HCT116 (cell line): Measurements from ENCODE around the gene PPP2R5B. TPM values are rescaled to one million over a fixed set of nuclear protein-coding genes. Genes with fewer than 3 reads are reported as not detected.

Experiments
- ATAC-seq: fragments of 200-7000 bp; cut with Tn5 transposase; 2 replicates; pipeline ENCODE4 v1.9.1; 2020; ENCODE audit warnings: mild to moderate bottlenecking, moderate library complexity
- BruUV-seq: library from RNA; stranded (reverse); fragments of 400-500 nt; replicated peaks from 2 replicates; lab custom pipeline; 2021; lab: Mats Ljungman, UMichigan
- CTCF ChIA-PET: fragments of 300-600 bp; sonication (Branson Sonifier 250); formaldehyde crosslinking; loops from one replicate; lab custom pipeline; 2021; ENCODE audit warnings: antibody characterized with exemption; lab: Charles Lee
- POLR2A ChIA-PET: fragments of 300-600, 350-600 bp; sonication (Branson Sonifier 250); formaldehyde crosslinking; loops from one replicate; lab custom pipeline; 2021; ENCODE audit warnings: antibody characterized with exemption; lab: Charles Lee
- RAD21 ChIA-PET, 2 experiments: fragments of 300-600 bp; sonication (Branson Sonifier 250); formaldehyde crosslinking; loops; one replicate each; lab custom pipeline; 2023; ENCODE audit warnings: low total read pairs in 2 of 2; ENCODE audit not compliant: uncharacterized antibody in 2 of 2, unreplicated experiment in 2 of 2, low non-redundant PET in 1 of 2; lab: Charles Lee
- DNase-seq: peaks from one replicate; pipeline ENCODE4 v3.0.0-alpha.2; 2010; ENCODE audit warnings: low read depth, low spot score
- H2AFZ ChIP-seq: fragments of 200-600 bp; shearing (Covaris generic), sonication (generic); 2 replicates; pipeline ENCODE4 v1.6.1; 2017; ENCODE audit warnings: low read depth, mixed run types, mixed read lengths, antibody characterized with exemption, low read length; ENCODE audit not compliant: poor library complexity, severe bottlenecking
- H3K27ac ChIP-seq: 2 replicates; pipeline ENCODE4 v1.5.1; 2012; ENCODE audit warnings: low read depth, low read length
- H3K27me3 ChIP-seq: fragments of 200-600 bp; sonication (generic); 2 replicates; pipeline ENCODE4 v1.6.1; 2016; ENCODE audit warnings: mixed run types, low read length, mixed read lengths; ENCODE audit not compliant: insufficient read depth
- H3K36me3 ChIP-seq, 2 experiments: fragments of 200-500 bp in 1 of 2; fragments of 200-600 bp in 1 of 2; sonication (Bioruptor generic) in 1 of 2; sonication (generic) in 1 of 2; 2 replicates each; pipeline versions ENCODE4 v1.5.1 to v1.6.1; 2014 to 2016; ENCODE audit warnings: low read length in 2 of 2, inconsistent platforms in 1 of 2, mixed read lengths in 1 of 2, mixed run types in 1 of 2; ENCODE audit not compliant: insufficient read depth in 2 of 2, control insufficient read depth in 1 of 2
- H3K4me1 ChIP-seq, 2 experiments: fragments of 200-600 bp in 1 of 2; sonication (generic) in 1 of 2; 2 replicates each; pipeline versions ENCODE4 v1.5.1 to v1.6.1; 2012 to 2017; ENCODE audit warnings: low read length in 2 of 2, inconsistent platforms in 1 of 2, mild to moderate bottlenecking in 1 of 2, mixed read lengths in 1 of 2, mixed run types in 1 of 2, moderate library complexity in 1 of 2; ENCODE audit not compliant: insufficient read depth in 2 of 2, control insufficient read depth in 1 of 2
- H3K4me2 ChIP-seq: fragments of 200-600 bp; sonication (generic); 2 replicates; pipeline ENCODE4 v1.6.1; 2017; ENCODE audit warnings: mixed run types, low read length, mixed read lengths
- H3K4me3 ChIP-seq, 2 experiments: fragments of 200-600 bp in 1 of 2; sonication (generic) in 1 of 2; replicated peaks in 1 of 2; 2 replicates each; pipeline ENCODE4 v1.5.1; 2011 to 2016; ENCODE audit warnings: low read length in 2 of 2, control low read depth in 1 of 2, low read depth in 1 of 2, mild to moderate bottlenecking in 1 of 2, mixed read lengths in 1 of 2, mixed run types in 1 of 2
- H3K79me2 ChIP-seq: fragments of 200-600 bp; sonication (generic); 2 replicates; pipeline ENCODE4 v1.6.1; 2017; ENCODE audit warnings: mild to moderate bottlenecking, mixed run types, low read length, moderate library complexity, mixed read lengths; ENCODE audit not compliant: insufficient read depth
- H3K9ac ChIP-seq: fragments of 200-600 bp; sonication (generic); 2 replicates; pipeline ENCODE4 v1.6.1; 2016; ENCODE audit warnings: low read length, mixed read lengths
- H3K9me2 ChIP-seq: fragments of 200-600 bp; sonication (generic), shearing (Covaris generic); 2 replicates; pipeline ENCODE4 v1.6.1; 2017; ENCODE audit warnings: mixed run types, mild to moderate bottlenecking, moderate library complexity; ENCODE audit not compliant: insufficient read depth
- H3K9me3 ChIP-seq, 2 experiments: fragments of 200-500 bp in 1 of 2; fragments of 200-600 bp in 1 of 2; sonication (Bioruptor generic) in 1 of 2; sonication (generic) in 1 of 2; 2 replicates each; pipeline ENCODE4 v1.6.1; 2014 to 2017; ENCODE audit warnings: low read length in 2 of 2, mixed read lengths in 2 of 2, inconsistent platforms in 1 of 2, low read depth in 1 of 2, mild to moderate bottlenecking in 1 of 2, mixed run types in 1 of 2, moderate library complexity in 1 of 2; ENCODE audit not compliant: control insufficient read depth in 1 of 2, insufficient read depth in 1 of 2
- H4K20me1 ChIP-seq: fragments of 200-600 bp; sonication (generic), shearing (Covaris generic); 2 replicates; pipeline ENCODE4 v1.6.1; 2017; ENCODE audit warnings: mixed run types, mild to moderate bottlenecking, moderate library complexity; ENCODE audit not compliant: insufficient read depth
- CBX3 ChIP-seq: IDR thresholded peaks from 2 replicates; pipeline ENCODE4 v1.6.1; 2012; ENCODE audit warnings: low read depth
- CEBPB ChIP-seq: IDR thresholded peaks from 2 replicates; pipeline ENCODE4 v1.6.1; 2012; ENCODE audit warnings: low read depth
- ELF1 ChIP-seq: IDR thresholded peaks from 2 replicates; pipeline ENCODE4 v1.6.1; 2012; ENCODE audit warnings: low read depth, borderline replicate concordance
- JUND ChIP-seq: IDR thresholded peaks from 2 replicates; pipeline ENCODE4 v1.6.1; 2012
- POLR2A ChIP-seq: IDR thresholded peaks from 2 replicates; pipeline ENCODE4 v1.7.0; 2011; ENCODE audit warnings: borderline replicate concordance; ENCODE audit not compliant: insufficient read depth, insufficient read length; ENCODE audit errors: extremely low read depth
- RAD21 ChIP-seq: IDR thresholded peaks from 2 replicates; pipeline ENCODE4 v1.6.1; 2012; ENCODE audit warnings: low read depth, mild to moderate bottlenecking
- SIN3A ChIP-seq: IDR thresholded peaks from 2 replicates; pipeline ENCODE4 v1.6.1; 2012; ENCODE audit warnings: low read depth
- SP1 ChIP-seq: IDR thresholded peaks from 2 replicates; pipeline ENCODE4 v1.6.1; 2012; ENCODE audit warnings: low read depth
- SRF ChIP-seq: IDR thresholded peaks from 2 replicates; pipeline ENCODE4 v1.6.1; 2012; ENCODE audit warnings: low read depth
- TCF7L2 ChIP-seq: IDR thresholded peaks from 2 replicates; pipeline ENCODE4 v1.7.0; 2011; ENCODE audit warnings: borderline replicate concordance, inconsistent platforms; ENCODE audit not compliant: insufficient read depth, insufficient read length; ENCODE audit errors: extremely low read depth
- ZFX ChIP-seq: fragments of 450-650 bp; IDR thresholded peaks from 2 replicates; pipeline ENCODE4 v1.6.1; 2017
- intact Hi-C: fragments of 100-400 bp; cut with micrococcal nuclease; formaldehyde crosslinking; loops from 2 replicates; pipeline ENCODE4 v1.10.0; 2022
- total RNA-seq: library from RNA; stranded (reverse); gene quantifications from one replicate; pipeline ENCODE4 v1.2.1, GENCODE V29; 2021; ENCODE audit not compliant: unreplicated experiment
- TF ChIP-seq, protein P1 (sequence below): IDR thresholded peaks from 2 replicates; pipeline ENCODE4 v1.6.1; 2012
- TF ChIP-seq, protein P2 (sequence below): IDR thresholded peaks from 2 replicates; pipeline ENCODE4 v1.6.1; 2012
- TF ChIP-seq, protein P3 (sequence below), 3 experiments: fragments of 200-600 bp in 1 of 3; sonication (generic) in 1 of 3; IDR thresholded peaks in 2 of 3; conservative IDR thresholded peaks in 1 of 3; 2 replicates each; pipeline ENCODE4 v1.5.1; 2012 to 2017; ENCODE audit warnings: low read depth in 2 of 3, low read length in 2 of 3, antibody characterized with exemption in 1 of 3, borderline replicate concordance in 1 of 3, control low read depth in 1 of 3, mild to moderate bottlenecking in 1 of 3, mixed read lengths in 1 of 3, mixed run types in 1 of 3, moderate library complexity in 1 of 3; ENCODE audit not compliant: insufficient read depth in 1 of 3

PPP2R5B gene
- total RNA-seq, 1 experiment from 2014 or later: 10.9 TPM

DNA sequence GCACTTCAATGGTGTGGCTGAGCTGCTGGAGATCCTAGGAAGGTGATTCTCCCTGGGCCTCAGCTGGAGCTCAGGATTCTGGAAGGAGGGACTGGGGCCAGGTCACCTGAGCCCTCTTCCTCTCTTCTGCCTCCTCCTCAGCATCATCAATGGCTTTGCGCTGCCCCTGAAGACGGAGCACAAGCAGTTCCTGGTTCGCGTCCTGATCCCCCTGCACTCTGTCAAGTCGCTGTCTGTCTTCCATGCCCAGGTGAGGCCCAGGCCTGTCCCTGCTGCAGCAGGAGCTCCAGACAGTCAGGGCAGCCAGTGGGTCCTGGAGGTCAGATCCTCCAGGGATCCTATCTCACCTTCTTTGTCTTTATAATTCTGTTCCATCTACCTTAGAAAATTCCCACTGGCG is 5.9 kb downstream of the PPP2R5B start:
- POLR2A ChIA-PET: no interaction called here
- H4K20me1 ChIP-seq: no peaks in the 10 kb centered on the region
- H3K27ac ChIP-seq: no peak overlapping the region
- no peak overlapping the region for H3K4me2 ChIP-seq
- RAD21 ChIA-PET: no interaction called here
- CTCF ChIA-PET: no interaction called here
- no peak overlapping the region for H3K4me3 ChIP-seq
- H3K79me2 ChIP-seq: no peaks in the 10 kb centered on the region
- peaks cover 0 to 3% of the 10 kb centered on the region in 2 experiments; a peak in 1 of 4 replicates for H3K36me3 ChIP-seq
- TF ChIP-seq, protein P1, sequence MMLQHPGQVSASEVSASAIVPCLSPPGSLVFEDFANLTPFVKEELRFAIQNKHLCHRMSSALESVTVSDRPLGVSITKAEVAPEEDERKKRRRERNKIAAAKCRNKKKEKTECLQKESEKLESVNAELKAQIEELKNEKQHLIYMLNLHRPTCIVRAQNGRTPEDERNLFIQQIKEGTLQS: no peak
- peaks cover 2 to 10% of the 10 kb centered on the region in 2 experiments for H3K4me1 ChIP-seq
- H3K9ac ChIP-seq: no peak overlapping the region
- BruUV-seq: no TSS peak
- intact Hi-C loops: no loop called here
- ATAC-seq: no peak
- DNase-seq: no peak
- no peaks in the 10 kb centered on the region for H3K27me3 ChIP-seq
- no peaks in the 10 kb centered on the region for H3K9me2 ChIP-seq
- H2AFZ ChIP-seq: no peak overlapping the region
- H3K9me3 ChIP-seq: no peaks in the 10 kb centered on the region

DNA sequence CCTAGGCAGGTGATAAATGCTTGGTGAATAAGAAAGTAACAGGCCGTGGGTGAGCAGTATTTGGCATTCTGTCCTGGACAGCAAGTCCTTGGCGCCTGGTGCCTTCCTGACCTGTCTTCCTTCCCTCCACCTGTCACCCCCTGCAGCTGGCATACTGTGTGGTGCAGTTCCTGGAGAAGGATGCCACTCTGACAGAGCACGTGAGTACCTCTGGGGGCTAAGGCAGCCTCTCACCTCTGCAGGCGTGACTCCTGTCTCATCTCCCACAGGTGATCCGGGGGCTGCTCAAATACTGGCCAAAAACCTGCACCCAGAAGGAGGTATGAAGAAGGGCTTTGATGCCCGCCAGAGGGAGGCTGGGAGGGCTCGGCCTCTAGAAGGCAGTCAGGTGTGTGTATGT is 6.8 kb downstream of the PPP2R5B start:
- no peak overlapping the region for H3K4me3 ChIP-seq
- H3K4me1 ChIP-seq: peaks cover 8 to 15% of the 10 kb centered on the region in 2 experiments; a peak in 3 of 4 replicates
- ChIA-PET POLR2A (no interaction called here), RAD21 (no interaction called here), CTCF (no interaction called here)
- no peaks in the 10 kb centered on the region for H4K20me1 ChIP-seq
- H3K9me3 ChIP-seq: no peaks in the 10 kb centered on the region
- no TSS peak for BruUV-seq
- no peak overlapping the region for H3K4me2 ChIP-seq
- TF ChIP-seq RAD21 (no peak), POLR2A (no peak), SIN3A (no peak), ELF1 (no peak), JUND (no peak), ZFX (no peak), SRF (no peak), CEBPB (no peak), SP1 (no peak), CBX3 (no peak), TCF7L2 (no peak)
- TF ChIP-seq, protein P2, sequence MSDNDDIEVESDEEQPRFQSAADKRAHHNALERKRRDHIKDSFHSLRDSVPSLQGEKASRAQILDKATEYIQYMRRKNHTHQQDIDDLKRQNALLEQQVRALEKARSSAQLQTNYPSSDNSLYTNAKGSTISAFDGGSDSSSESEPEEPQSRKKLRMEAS: no peak
- TF ChIP-seq, protein P3, sequence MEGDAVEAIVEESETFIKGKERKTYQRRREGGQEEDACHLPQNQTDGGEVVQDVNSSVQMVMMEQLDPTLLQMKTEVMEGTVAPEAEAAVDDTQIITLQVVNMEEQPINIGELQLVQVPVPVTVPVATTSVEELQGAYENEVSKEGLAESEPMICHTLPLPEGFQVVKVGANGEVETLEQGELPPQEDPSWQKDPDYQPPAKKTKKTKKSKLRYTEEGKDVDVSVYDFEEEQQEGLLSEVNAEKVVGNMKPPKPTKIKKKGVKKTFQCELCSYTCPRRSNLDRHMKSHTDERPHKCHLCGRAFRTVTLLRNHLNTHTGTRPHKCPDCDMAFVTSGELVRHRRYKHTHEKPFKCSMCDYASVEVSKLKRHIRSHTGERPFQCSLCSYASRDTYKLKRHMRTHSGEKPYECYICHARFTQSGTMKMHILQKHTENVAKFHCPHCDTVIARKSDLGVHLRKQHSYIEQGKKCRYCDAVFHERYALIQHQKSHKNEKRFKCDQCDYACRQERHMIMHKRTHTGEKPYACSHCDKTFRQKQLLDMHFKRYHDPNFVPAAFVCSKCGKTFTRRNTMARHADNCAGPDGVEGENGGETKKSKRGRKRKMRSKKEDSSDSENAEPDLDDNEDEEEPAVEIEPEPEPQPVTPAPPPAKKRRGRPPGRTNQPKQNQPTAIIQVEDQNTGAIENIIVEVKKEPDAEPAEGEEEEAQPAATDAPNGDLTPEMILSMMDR (IDR thresholded peaks at IDR 0.05 in 2 of 3, conservative IDR thresholded peaks at IDR 0.05 in 1 of 3; ENCODE audit: borderline replicate concordance in 1 of 3, insufficient read depth in 1 of 3, low read depth in 2 of 3, low read length in 2 of 3): no peak
- no peaks in the 10 kb centered on the region for H3K27me3 ChIP-seq
- peaks cover 0 to 3% of the 10 kb centered on the region in 2 experiments; a peak in 1 of 4 replicates for H3K36me3 ChIP-seq
- intact Hi-C loops: no loop called here
- H3K79me2 ChIP-seq: no peaks in the 10 kb centered on the region
- H3K9me2 ChIP-seq: no peaks in the 10 kb centered on the region
- DNase-seq: no peak
- no peak overlapping the region for H2AFZ ChIP-seq
- no peak overlapping the region for H3K27ac ChIP-seq
- H3K9ac ChIP-seq: no peak overlapping the region
- no peak for ATAC-seq
